NOMO-1 treated with DMSO at 0.1 percent for 48 hours (cell line): ENCODE measurements around the gene USH1G.
A peak's percentile ranks its signal among the peaks of the same experiment; 100 is the strongest.
"Not testable (repeated sequence)": the region's sequence is repeated elsewhere in the genome, so short reads cannot be mapped to it uniquely, and the experiment has no call there.

ENCODE experiments used
- DNase-seq: peaks from one replicate; lab custom pipeline; 2025; ENCODE audit not compliant: unreplicated experiment; lab: John Stamatoyannopoulos, UW

The USH1G gene

GRCh38 chr17:74935585-74936469 lies 12.8 kb upstream of the USH1G start, which contains the start of gene OTOP3:
Gene OTOP3, plus strand, starts transcription at chr17:74935898. Its CDS starts 24 bp downstream, at chr17:74935922.
- DNase-seq = no peak

GRCh38 chr17:74935048-74935447 lies 12.0 kb upstream of the USH1G start:
- DNase-seq = no peak

GRCh38 chr17:74930535-74931036 lies 7.5 kb upstream of the USH1G start:
- DNase-seq = no peak

- DNase-seq = no peak
Measured at GRCh38 chr17:74928786-74929185, 5.7 kb upstream of the USH1G start.

- no peak for DNase-seq
Measured at GRCh38 chr17:74925242-74925641, 2.2 kb upstream of the USH1G start.

- DNase-seq = peak; percentile 35
Measured at GRCh38 chr17:74924250-74924948, 1.3 kb upstream of the USH1G start, which contains the start of gene OTOP2. Gene OTOP2, plus strand, starts transcription at chr17:74924273. Its CDS starts 360 bp downstream, at chr17:74924633.

- DNase-seq = peak; percentile 41
Measured at GRCh38 chr17:74923538-74924249, 639 bp upstream of the USH1G start.

GRCh38 chr17:74922172-74922571 lies 883 bp downstream of the USH1G start:
- no peak for DNase-seq

- no peak for DNase-seq
Measured at GRCh38 chr17:74921769-74922168, 1.3 kb downstream of the USH1G start.

- no peak for DNase-seq
Measured at GRCh38 chr17:74921026-74921681, 1.9 kb downstream of the USH1G start.

GRCh38 chr17:74920642-74921025 lies 2.4 kb downstream of the USH1G start:
- no peak for DNase-seq

GRCh38 chr17:74920306-74920620 lies 2.8 kb downstream of the USH1G start:
- no peak for DNase-seq

- DNase-seq = no peak
Measured at GRCh38 chr17:74919440-74920305, 3.4 kb downstream of the USH1G start.

GRCh38 chr17:74918906-74919305 lies 4.1 kb downstream of the USH1G start:
- DNase-seq = no peak

GRCh38 chr17:74917430-74917829 lies 5.6 kb downstream of the USH1G start:
- DNase-seq = peak; percentile 72

GRCh38 chr17:74916851-74917199 lies 6.2 kb downstream of the USH1G start:
- DNase-seq = no peak

GRCh38 chr17:74916136-74916850 lies 6.8 kb downstream of the USH1G start:
- DNase-seq = no peak

- DNase-seq = not testable (repeated sequence)
Measured at GRCh38 chr17:74911423-74911822, 11.6 kb downstream of the USH1G start.

- not testable (repeated sequence) for DNase-seq
Measured at GRCh38 chr17:74909097-74909496, 14.0 kb downstream of the USH1G start.
